Stimulated activated naive CD8-positive, alpha-beta T cell treated with anti-CD3 and anti-CD28 coated beads, Interleukin-15, Interleukin-2, amounts not matched to agents 100 ng/mL and 50 ng/mL, for 24 hours (primary cell): ENCODE results near the gene TAGLN.

ENCODE experiments used
- H3K27ac Mint-ChIP-seq: one replicate; pipeline ENCODE4 v1.8.0; 2021; ENCODE audit warnings: mild to moderate bottlenecking, mixed read lengths
- H3K27me3 Mint-ChIP-seq: one replicate; pipeline ENCODE4 v1.8.0; 2021; ENCODE audit warnings: mixed read lengths
- H3K36me3 Mint-ChIP-seq: one replicate; pipeline ENCODE4 v1.8.0; 2021; ENCODE audit warnings: low read depth, mixed read lengths
- H3K4me1 Mint-ChIP-seq: one replicate; pipeline ENCODE4 v1.8.0; 2021; ENCODE audit warnings: low read depth, mixed read lengths
- H3K4me3 Mint-ChIP-seq: one replicate; pipeline ENCODE4 v1.8.0; 2021; ENCODE audit warnings: mild to moderate bottlenecking, mixed read lengths
- H3K9me3 Mint-ChIP-seq: one replicate; pipeline ENCODE4 v1.8.0; 2021; ENCODE audit warnings: mixed read lengths

TAGLN gene

GRCh38 chr11:117248341-117248740 lies 49.2 kb downstream of the TAGLN start:
- no peaks in the 10 kb centered on the region for H3K9me3 Mint-ChIP-seq
- H3K27ac Mint-ChIP-seq = no peak overlapping the region
- H3K36me3 Mint-ChIP-seq = peaks cover 52% of the 10 kb centered on the region
- no peaks in the 10 kb centered on the region for H3K4me1 Mint-ChIP-seq
- no peak overlapping the region for H3K4me3 Mint-ChIP-seq
- no peaks in the 10 kb centered on the region for H3K27me3 Mint-ChIP-seq

- peaks cover 56% of the 10 kb centered on the region for H3K36me3 Mint-ChIP-seq
- H3K27ac Mint-ChIP-seq = no peak overlapping the region
- no peaks in the 10 kb centered on the region for H3K9me3 Mint-ChIP-seq
Measured at GRCh38 chr11:117249571-117249970, 50.4 kb downstream of the TAGLN start.

GRCh38 chr11:117251506-117251905 lies 52.3 kb downstream of the TAGLN start:
- Mint-ChIP-seq H3K4me3 (no peak overlapping the region), H3K27me3 (no peaks in the 10 kb centered on the region), H3K9me3 (no peaks in the 10 kb centered on the region), H3K36me3 (peaks cover 51% of the 10 kb centered on the region), H3K27ac (no peak overlapping the region), H3K4me1 (peaks cover 8% of the 10 kb centered on the region)

More at GRCh38 chr11:117249571-117249970, 50.4 kb downstream of the TAGLN start:
- no peaks in the 10 kb centered on the region for H3K4me1 Mint-ChIP-seq
- H3K27me3 Mint-ChIP-seq = no peaks in the 10 kb centered on the region
- no peak overlapping the region for H3K4me3 Mint-ChIP-seq

- Mint-ChIP-seq H3K36me3 (peaks cover 42% of the 10 kb centered on the region), H3K9me3 (no peaks in the 10 kb centered on the region), H3K27ac (no peak overlapping the region), H3K27me3 (no peaks in the 10 kb centered on the region), H3K4me3 (no peak overlapping the region), H3K4me1 (peaks cover 9% of the 10 kb centered on the region)
Measured at GRCh38 chr11:117255966-117256365, 56.8 kb downstream of the TAGLN start.

GRCh38 chr11:117256573-117256972 lies 57.4 kb downstream of the TAGLN start:
- Mint-ChIP-seq H3K27ac (no peak overlapping the region), H3K4me3 (no peak overlapping the region), H3K9me3 (no peaks in the 10 kb centered on the region), H3K27me3 (no peaks in the 10 kb centered on the region), H3K36me3 (peaks cover 42% of the 10 kb centered on the region), H3K4me1 (peaks cover 9% of the 10 kb centered on the region)
